HEK293 (cell line): ENCODE data around the gene TP73.

Experiments used
- CTCF ChIA-PET: fragments of 350-600 bp; formaldehyde crosslinking; extraction: SDS; loops from one replicate; lab custom pipeline; 2021; ENCODE audit warnings: antibody characterized with exemption; lab: Yijun Ruan, JAX
- POLR2A ChIA-PET: fragments of 300-600 bp; formaldehyde crosslinking; extraction: SDS; loops from one replicate; lab custom pipeline; 2020; ENCODE audit warnings: antibody characterized with exemption, inconsistent platforms; lab: Yijun Ruan, JAX
- H3K27ac ChIP-seq: fragments of 200-500 bp; sonication (Bioruptor generic); 2 replicates; pipeline ENCODE4 v1.5.1; 2014; ENCODE audit warnings: low read depth, low read length, control low read depth, inconsistent platforms; ENCODE audit errors: extremely low read depth
- H3K36me3 ChIP-seq, 2 experiments: fragments of 200-500 bp in 1 of 2; sonication (Bioruptor generic) in 1 of 2; 1 replicate in 1 of 2; 2 replicates in 1 of 2; pipeline ENCODE4 v1.5.1; 2014 to 2017; ENCODE audit warnings: inconsistent platforms in 2 of 2, low read length in 2 of 2; ENCODE audit not compliant: control insufficient read depth in 2 of 2, insufficient read depth in 1 of 2
- H3K4me1 ChIP-seq: fragments of 200-500 bp; sonication (Bioruptor generic); 2 replicates; pipeline ENCODE4 v1.5.1; 2014; ENCODE audit warnings: mild to moderate bottlenecking, low read length, inconsistent platforms; ENCODE audit not compliant: control insufficient read depth, insufficient read depth
- H3K4me3 ChIP-seq: 2 replicates; pipeline ENCODE4 v1.5.1; 2011; ENCODE audit warnings: low read depth, mild to moderate bottlenecking, control low read depth, low read length, moderate library complexity
- H3K9me3 ChIP-seq: fragments of 200-500 bp; sonication (Bioruptor generic); 2 replicates; pipeline ENCODE4 v1.5.1; 2014; ENCODE audit warnings: low read depth, low read length, inconsistent platforms; ENCODE audit not compliant: control insufficient read depth, insufficient read depth
- BCL6B ChIP-seq: fragments of 450-650 bp; formaldehyde crosslinking; IDR thresholded peaks from 2 replicates; pipeline ENCODE4 v1.5.1; 2017; ENCODE audit warnings: missing biosample characterization, missing genetic modification characterization
- KLF8 ChIP-seq: fragments of 450-650 bp; formaldehyde crosslinking; IDR thresholded peaks from 2 replicates; pipeline ENCODE4 v1.5.1; 2016; ENCODE audit warnings: missing biosample characterization, missing genetic modification characterization
- PATZ1 ChIP-seq: fragments of 450-650 bp; formaldehyde crosslinking; IDR thresholded peaks from 2 replicates; pipeline ENCODE4 v1.5.1; 2016; ENCODE audit warnings: missing biosample characterization, missing genetic modification characterization
- PRDM4 ChIP-seq: fragments of 450-650 bp; formaldehyde crosslinking; IDR thresholded peaks from 2 replicates; pipeline ENCODE4 v1.5.1; 2017; ENCODE audit warnings: missing biosample characterization, missing genetic modification characterization
- TRIM28 ChIP-seq: IDR thresholded peaks from 2 replicates; pipeline ENCODE4 v1.6.1; 2011; ENCODE audit warnings: low read length, control low read depth, borderline replicate concordance
- ZBTB8A ChIP-seq: fragments of 450-650 bp; formaldehyde crosslinking; IDR thresholded peaks from 2 replicates; pipeline ENCODE4 v1.5.1; 2016; ENCODE audit warnings: missing biosample characterization, missing genetic modification characterization
- ZFP37 ChIP-seq: fragments of 450-650 bp; formaldehyde crosslinking; IDR thresholded peaks from 2 replicates; pipeline ENCODE4 v1.5.1; 2016; ENCODE audit warnings: missing biosample characterization, missing genetic modification characterization
- ZNF112 ChIP-seq: fragments of 450-650 bp; formaldehyde crosslinking; IDR thresholded peaks from 2 replicates; pipeline ENCODE4 v1.5.0; 2017; ENCODE audit warnings: missing biosample characterization, missing genetic modification characterization
- ZNF433 ChIP-seq: fragments of 450-650 bp; formaldehyde crosslinking; IDR thresholded peaks from 2 replicates; pipeline ENCODE4 v1.5.1; 2016; ENCODE audit warnings: missing biosample characterization, missing genetic modification characterization, low read depth
- ZNF501 ChIP-seq: fragments of 450-650 bp; formaldehyde crosslinking; IDR thresholded peaks from 2 replicates; pipeline ENCODE4 v1.5.1; 2016; ENCODE audit warnings: missing biosample characterization, missing genetic modification characterization
- ZNF660 ChIP-seq: fragments of 450-650 bp; IDR thresholded peaks from 2 replicates; pipeline ENCODE4 v1.5.1; 2018; ENCODE audit warnings: missing biosample characterization, mild to moderate bottlenecking, missing genetic modification characterization
- ZSCAN23 ChIP-seq: fragments of 450-650 bp; formaldehyde crosslinking; IDR thresholded peaks from 2 replicates; pipeline ENCODE4 v1.5.1; 2016; ENCODE audit warnings: missing biosample characterization, missing genetic modification characterization
- TF ChIP-seq, protein P1 (sequence below): fragments of 450-650 bp; formaldehyde crosslinking; IDR thresholded peaks from 2 replicates; pipeline ENCODE4 v1.5.1; 2016; ENCODE audit warnings: missing biosample characterization, missing genetic modification characterization, low read depth

TP73 gene

GRCh38 chr1:3630914-3631313, 21.4 kb upstream of the TP73 start:
- no peaks in the 10 kb centered on the region for H3K4me1 ChIP-seq
- TF ChIP-seq KLF8 (tag by site-specific recombination) (no peak), TRIM28 (no peak), ZFP37 (tag by site-specific recombination) (no peak), PATZ1 (tag by site-specific recombination) (no peak), ZNF501 (no peak)
- TF ChIP-seq, all 188 proteins: peak for 0
- H3K4me3 ChIP-seq: no peak overlapping the region
- no peaks in the 10 kb centered on the region for H3K9me3 ChIP-seq
- POLR2A ChIA-PET: no interaction called here
- peaks cover 13 to 91% of the 10 kb centered on the region in 2 experiments for H3K36me3 ChIP-seq
- H3K27ac ChIP-seq: no peak overlapping the region
- CTCF ChIA-PET: interaction anchor here (2.2 kb wide), 1 partner anchor 11 kb away, joined by 9 read pairs; no protein-coding TSS in a partner anchor

DNA sequence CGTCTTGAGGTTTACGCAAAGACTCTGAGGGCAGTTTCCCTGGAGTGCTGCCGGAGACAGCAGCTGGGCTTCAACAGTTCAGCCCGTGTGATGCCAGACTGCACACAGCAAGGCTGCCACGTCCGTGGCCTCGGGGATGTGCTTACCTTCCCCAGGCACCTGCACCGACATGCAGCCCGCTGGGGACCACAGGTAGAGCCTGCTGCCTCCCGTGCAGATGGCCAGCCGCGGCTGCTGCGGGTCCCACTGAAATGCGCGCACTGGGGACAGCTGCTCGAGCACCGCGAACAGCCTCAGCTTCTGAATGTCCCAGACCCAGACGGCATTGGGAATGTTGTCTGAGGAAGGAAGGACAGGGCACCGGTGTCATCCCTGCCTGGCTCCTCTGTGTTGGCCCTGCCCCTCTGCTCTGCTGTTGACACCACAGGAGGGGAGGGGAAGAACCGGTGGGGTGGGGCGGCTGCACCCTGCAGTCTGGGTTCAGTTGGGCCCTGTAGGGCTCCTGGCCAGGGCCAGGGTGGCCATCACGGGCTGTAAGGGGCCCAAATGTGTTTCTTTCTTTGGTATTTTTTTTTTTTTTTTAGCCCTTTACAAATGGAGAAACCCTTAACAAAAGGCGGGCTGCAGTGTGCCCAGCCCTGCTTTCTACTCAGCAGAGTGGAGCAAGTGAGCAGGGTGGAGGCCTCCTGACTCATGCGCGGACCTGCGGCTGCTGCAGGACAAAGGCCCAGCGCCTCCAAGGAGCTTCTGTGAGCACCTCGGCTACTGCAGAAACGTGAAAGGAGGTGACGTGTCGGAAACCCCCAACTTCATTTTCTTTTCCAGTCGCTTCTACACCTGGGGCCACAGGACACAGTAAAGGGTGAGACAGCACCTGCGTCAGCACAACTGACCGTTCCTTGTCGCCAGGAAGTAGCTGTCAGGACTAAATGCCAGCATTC, 20.7 kb upstream of the TP73 start:
- Histone ChIP-seq H3K9me3 (no peaks in the 10 kb centered on the region), H3K36me3 (peaks cover 13 to 98% of the 10 kb centered on the region in 2 experiments), H3K4me1 (no peaks in the 10 kb centered on the region), H3K4me3 (no peak overlapping the region), H3K27ac (no peak overlapping the region)
- POLR2A ChIA-PET: interaction anchor here (0.8 kb wide), 1 partner anchor 10 kb away, joined by 3 read pairs; no protein-coding TSS in a partner anchor
- no peak for TF ChIP-seq PRDM4 (tag by site-specific recombination)
- TF ChIP-seq ZNF112 (tag by site-specific recombination): no peak
- TF ChIP-seq ZNF433: no peak
- no peak for TF ChIP-seq ZBTB8A (tag by site-specific recombination)
- TF ChIP-seq ZNF660: no peak
- TF ChIP-seq, protein P1, sequence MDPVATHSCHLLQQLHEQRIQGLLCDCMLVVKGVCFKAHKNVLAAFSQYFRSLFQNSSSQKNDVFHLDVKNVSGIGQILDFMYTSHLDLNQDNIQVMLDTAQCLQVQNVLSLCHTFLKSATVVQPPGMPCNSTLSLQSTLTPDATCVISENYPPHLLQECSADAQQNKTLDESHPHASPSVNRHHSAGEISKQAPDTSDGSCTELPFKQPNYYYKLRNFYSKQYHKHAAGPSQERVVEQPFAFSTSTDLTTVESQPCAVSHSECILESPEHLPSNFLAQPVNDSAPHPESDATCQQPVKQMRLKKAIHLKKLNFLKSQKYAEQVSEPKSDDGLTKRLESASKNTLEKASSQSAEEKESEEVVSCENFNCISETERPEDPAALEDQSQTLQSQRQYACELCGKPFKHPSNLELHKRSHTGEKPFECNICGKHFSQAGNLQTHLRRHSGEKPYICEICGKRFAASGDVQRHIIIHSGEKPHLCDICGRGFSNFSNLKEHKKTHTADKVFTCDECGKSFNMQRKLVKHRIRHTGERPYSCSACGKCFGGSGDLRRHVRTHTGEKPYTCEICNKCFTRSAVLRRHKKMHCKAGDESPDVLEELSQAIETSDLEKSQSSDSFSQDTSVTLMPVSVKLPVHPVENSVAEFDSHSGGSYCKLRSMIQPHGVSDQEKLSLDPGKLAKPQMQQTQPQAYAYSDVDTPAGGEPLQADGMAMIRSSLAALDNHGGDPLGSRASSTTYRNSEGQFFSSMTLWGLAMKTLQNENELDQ (tag by site-specific recombination): no peak
- TF ChIP-seq ZSCAN23 (tag by site-specific recombination): no peak
- TF ChIP-seq BCL6B: no peak
- CTCF ChIA-PET: interaction anchor here (1.0 kb wide), 2 partner anchors 12 to 35 kb away, joined by 3 to 5 read pairs; no protein-coding TSS in a partner anchor
